Esophagus (tissue), 2 donors: Measurements from ENCODE around the gene RELL1. TPM values are rescaled to one million over a fixed set of nuclear protein-coding genes. Genes with fewer than 3 reads are reported as not detected.

Experiments
- H3K27ac ChIP-seq, 2 donors: one replicate each; pipeline ENCODE4 v1.5.1; 2013; ENCODE audit warnings: low read depth in 2 of 2, mild to moderate bottlenecking in 2 of 2, inconsistent platforms in 1 of 2, low read length in 1 of 2, moderate library complexity in 1 of 2
- H3K27me3 ChIP-seq, 2 donors: one replicate each; pipeline ENCODE4 v1.6.1; 2013; ENCODE audit warnings: low read length in 2 of 2, control low read depth in 1 of 2, mild to moderate bottlenecking in 1 of 2; ENCODE audit not compliant: insufficient read depth in 2 of 2, control insufficient read depth in 1 of 2
- H3K36me3 ChIP-seq, 2 donors: one replicate each; pipeline ENCODE4 v1.6.1; 2013; ENCODE audit warnings: low read length in 1 of 2; ENCODE audit not compliant: control insufficient read depth in 2 of 2, insufficient read depth in 2 of 2
- H3K4me1 ChIP-seq, 2 donors: one replicate each; pipeline ENCODE4 v1.6.1; 2013; ENCODE audit warnings: low read length in 1 of 2; ENCODE audit not compliant: control insufficient read depth in 2 of 2, insufficient read depth in 2 of 2
- H3K4me3 ChIP-seq, 2 donors: one replicate each; pipeline ENCODE4 v1.5.1; 2013; ENCODE audit warnings: low read length in 2 of 2, mild to moderate bottlenecking in 2 of 2, low read depth in 1 of 2, moderate library complexity in 1 of 2
- H3K9me3 ChIP-seq, 2 donors: one replicate each; pipeline ENCODE4 v1.6.1; 2013; ENCODE audit warnings: mild to moderate bottlenecking in 2 of 2, low read depth in 1 of 2, low read length in 1 of 2, moderate library complexity in 1 of 2; ENCODE audit not compliant: control insufficient read depth in 2 of 2, insufficient read depth in 1 of 2
- WGBS, 2 donors: extraction: QIAGEN DNeasy Blood & Tissue Kit; methylation state at CpG; one replicate each; pipeline ENCODE4 v1.1.7; 2013; 5-methylcytosine and 5-hydroxymethylcytosine counted together
- polyA plus RNA-seq, 2 donors: library from polyadenylated mRNA; stranded (reverse); fragments of 200-250 nt; gene quantifications; one replicate each; pipeline ENCODE4 v1.2.3, GENCODE V29; 2013
- donor health status: healthy with polysubstance abuse.
- donor health status: Bipolar disorder and iron deficiency.

The RELL1 gene
- polyA plus RNA-seq, 2 donors = 2.1 to 2.8 TPM

GRCh38 chr4:37725718-37726117 lies 39.5 kb upstream of the RELL1 start:
- Histone ChIP-seq H3K4me1 (no peaks in the 10 kb centered on the region), H3K27me3 (no peaks in the 10 kb centered on the region), H3K27ac (no peak overlapping the region), H3K4me3 (no peak overlapping the region), H3K36me3 (no peaks in the 10 kb centered on the region), H3K9me3 (no peaks in the 10 kb centered on the region)
- WGBS, 2 donors = 88 to 91% methylated on average over 7 of the region's 7 CpGs

GRCh38 chr4:37723067-37723466 lies 36.9 kb upstream of the RELL1 start:
- no peak overlapping the region for H3K4me3 ChIP-seq
- H3K27ac ChIP-seq = no peak overlapping the region
- no peaks in the 10 kb centered on the region for H3K36me3 ChIP-seq
- H3K4me1 ChIP-seq = no peaks in the 10 kb centered on the region
- H3K27me3 ChIP-seq = no peaks in the 10 kb centered on the region
- H3K9me3 ChIP-seq = no peaks in the 10 kb centered on the region
- WGBS, 2 donors = 78 to 92% methylated on average over 1 of the region's 1 CpG

GRCh38 chr4:37721995-37722638 lies 35.9 kb upstream of the RELL1 start:
- 61 to 72% methylated on average over 4 of the region's 4 CpGs for WGBS, 2 donors
- no peak overlapping the region for H3K27ac ChIP-seq
- no peaks in the 10 kb centered on the region for H3K4me1 ChIP-seq
- H3K36me3 ChIP-seq = no peaks in the 10 kb centered on the region
- no peaks in the 10 kb centered on the region for H3K27me3 ChIP-seq
- H3K9me3 ChIP-seq = no peaks in the 10 kb centered on the region
- no peak overlapping the region for H3K4me3 ChIP-seq

- H3K9me3 ChIP-seq = no peaks in the 10 kb centered on the region
- no peaks in the 10 kb centered on the region for H3K4me1 ChIP-seq
- 96 to 98% methylated on average over 1 of the region's 1 CpG for WGBS, 2 donors
- no peaks in the 10 kb centered on the region for H3K36me3 ChIP-seq
- H3K27me3 ChIP-seq = no peaks in the 10 kb centered on the region
- H3K4me3 ChIP-seq = no peak overlapping the region
- H3K27ac ChIP-seq = no peak overlapping the region
These were observed 32.8 kb upstream of the RELL1 start for GRCh38 chr4:37719021-37719420.

DNA sequence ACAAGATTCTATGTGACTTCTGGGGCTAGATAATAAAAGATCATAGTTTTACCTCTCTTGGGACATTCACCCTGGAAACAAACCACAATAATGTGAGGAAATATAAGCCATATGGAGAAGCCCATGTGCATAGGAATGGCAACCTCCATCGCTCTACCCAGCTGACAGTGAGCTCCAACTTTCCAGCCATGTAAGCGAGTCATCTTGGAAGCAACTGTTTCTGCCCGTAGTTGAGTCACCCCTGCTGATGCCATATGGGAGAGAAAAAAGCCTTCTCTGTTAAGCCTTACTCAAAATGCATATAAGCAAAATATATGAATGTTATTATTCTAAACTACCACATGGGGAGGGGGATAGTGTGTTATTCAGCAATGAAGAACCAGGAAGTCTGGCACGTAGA lies 31.4 kb upstream of the RELL1 start:
- Histone ChIP-seq H3K36me3 (no peaks in the 10 kb centered on the region), H3K4me1 (no peaks in the 10 kb centered on the region), H3K9me3 (no peaks in the 10 kb centered on the region), H3K27ac (no peak overlapping the region), H3K4me3 (no peak overlapping the region), H3K27me3 (no peaks in the 10 kb centered on the region)
- WGBS, 2 donors = 67 to 70% methylated on average over 4 of the region's 4 CpGs

DNA sequence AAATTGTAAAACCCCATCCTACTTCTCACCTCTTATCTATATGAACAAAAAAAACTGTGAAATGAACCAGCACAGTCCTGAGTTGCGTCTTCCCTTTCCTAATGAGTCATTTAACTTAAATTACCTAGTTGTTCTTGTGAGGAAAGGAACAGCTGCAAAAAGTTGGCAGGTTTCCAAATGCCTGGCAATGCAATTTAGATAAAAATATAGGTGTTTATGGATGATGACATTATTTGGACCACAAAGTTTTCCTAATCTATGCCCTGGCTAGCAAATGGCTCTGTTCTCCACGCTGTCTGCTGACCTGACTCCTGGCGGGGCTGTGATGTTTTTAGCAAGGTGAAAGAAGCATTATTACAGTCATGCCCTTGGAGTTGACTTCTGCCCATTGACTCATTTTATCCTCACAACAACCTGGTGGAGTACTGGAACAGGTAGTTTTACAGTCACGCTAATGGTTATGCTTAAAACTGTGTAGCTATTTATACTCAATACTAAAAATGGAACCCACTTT lies 29.8 kb upstream of the RELL1 start:
- Histone ChIP-seq H3K36me3 (no peaks in the 10 kb centered on the region), H3K27ac (no peak overlapping the region), H3K9me3 (no peaks in the 10 kb centered on the region), H3K27me3 (no peaks in the 10 kb centered on the region), H3K4me3 (no peak overlapping the region), H3K4me1 (no peaks in the 10 kb centered on the region)
- 62 to 66% methylated on average over 4 of the region's 4 CpGs for WGBS, 2 donors

GRCh38 chr4:37710491-37710890 lies 24.3 kb upstream of the RELL1 start:
- no peaks in the 10 kb centered on the region for H3K4me1 ChIP-seq
- H3K27ac ChIP-seq = no peak overlapping the region
- no peak overlapping the region for H3K4me3 ChIP-seq
- H3K27me3 ChIP-seq = no peaks in the 10 kb centered on the region
- 81 to 85% methylated on average over 1 of the region's 1 CpG for WGBS, 2 donors
- no peaks in the 10 kb centered on the region for H3K9me3 ChIP-seq
- no peaks in the 10 kb centered on the region for H3K36me3 ChIP-seq

GRCh38 chr4:37706032-37706431 lies 19.9 kb upstream of the RELL1 start:
- Histone ChIP-seq H3K4me3 (no peak overlapping the region), H3K27me3 (no peaks in the 10 kb centered on the region), H3K4me1 (no peaks in the 10 kb centered on the region), H3K27ac (no peak overlapping the region), H3K9me3 (no peaks in the 10 kb centered on the region), H3K36me3 (no peaks in the 10 kb centered on the region)
- 88 to 96% methylated on average over 3 of the region's 3 CpGs for WGBS, 2 donors

DNA sequence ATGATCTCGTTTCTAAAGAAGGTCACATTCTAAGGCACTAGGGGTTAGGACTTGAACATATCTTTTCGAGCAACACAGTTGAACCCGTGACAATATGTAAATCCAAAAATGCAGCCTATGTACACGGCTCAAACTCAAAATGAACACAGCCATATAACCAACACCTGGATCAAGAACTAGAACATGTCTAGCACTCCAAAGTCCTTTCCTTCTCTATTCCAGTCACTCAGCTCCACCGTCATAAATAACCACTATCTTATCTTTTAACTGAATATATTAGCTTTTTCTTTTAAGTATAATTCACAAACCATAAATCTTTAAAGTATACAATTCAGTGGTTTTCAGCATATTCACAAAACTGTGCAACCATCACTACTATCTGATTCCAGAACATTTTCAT lies 19.4 kb upstream of the RELL1 start:
- WGBS, 2 donors = 80 to 90% methylated on average over 5 of the region's 5 CpGs
- H3K36me3 ChIP-seq = no peaks in the 10 kb centered on the region
- no peaks in the 10 kb centered on the region for H3K9me3 ChIP-seq
- no peak overlapping the region for H3K4me3 ChIP-seq
- no peaks in the 10 kb centered on the region for H3K27me3 ChIP-seq
- H3K27ac ChIP-seq = no peak overlapping the region
- H3K4me1 ChIP-seq = no peaks in the 10 kb centered on the region

GRCh38 chr4:37699868-37700481 lies 13.8 kb upstream of the RELL1 start:
- Histone ChIP-seq H3K27ac (no peak overlapping the region), H3K9me3 (no peaks in the 10 kb centered on the region), H3K36me3 (no peaks in the 10 kb centered on the region), H3K4me1 (no peaks in the 10 kb centered on the region), H3K4me3 (no peak overlapping the region), H3K27me3 (no peaks in the 10 kb centered on the region)
- 62 to 72% methylated on average over 5 of the region's 5 CpGs for WGBS, 2 donors
